ENCODE measurements around the gene PSMD8.
"Not testable (repeated sequence)": the region's sequence is repeated elsewhere in the genome, so short reads cannot be mapped to it uniquely, and the experiment has no call there.

The PSMD8 gene

DNA sequence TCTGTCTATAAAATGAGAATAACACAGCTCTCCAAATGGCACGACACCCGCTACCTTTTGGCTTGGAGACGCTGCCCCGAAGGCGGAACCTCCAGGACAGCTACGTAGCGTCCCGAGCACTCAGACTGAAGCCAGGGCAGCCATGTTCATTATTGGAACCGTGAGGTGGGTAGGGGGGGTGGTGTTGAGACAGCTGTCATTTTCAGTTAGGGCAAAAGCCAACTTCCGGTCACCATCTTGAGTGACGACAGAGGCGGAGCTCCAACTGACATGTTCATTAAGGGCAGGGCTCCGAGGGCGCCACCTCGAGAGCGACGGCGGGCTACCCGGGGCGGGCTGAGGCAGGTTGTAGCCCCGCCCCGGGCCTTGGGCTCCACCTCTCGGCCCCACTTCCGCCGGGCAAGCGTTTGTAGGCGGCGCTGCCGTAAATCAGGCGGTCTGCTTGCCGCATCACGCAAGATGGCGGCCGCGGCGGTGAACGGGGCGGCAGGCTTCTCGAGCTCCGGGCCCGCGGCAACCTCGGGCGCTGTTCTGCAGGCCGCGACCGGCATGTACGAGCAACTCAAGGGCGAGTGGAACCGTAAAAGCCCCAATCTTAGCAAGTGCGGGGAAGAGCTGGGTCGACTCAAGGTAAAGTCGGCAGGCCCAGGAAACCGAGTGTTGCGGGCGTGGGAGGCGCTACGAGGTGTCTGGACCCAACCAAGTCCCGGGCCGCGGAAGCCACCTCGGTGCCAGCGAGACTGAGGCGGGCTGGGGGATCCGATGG is at the start of gene PSMD8:
PSMD8 (plus strand) TSS at position 240 of the 766 bp plus-strand sequence; CDS start at position 271, 31 bp downstream.
- in situ Hi-C loops (cut with MboI; ENCODE audit: low pct_unique_long_range_greater_than_20kb, low sequenced_read_pairs): no loop called here
- DNase-seq: peak; percentile 100

DNA sequence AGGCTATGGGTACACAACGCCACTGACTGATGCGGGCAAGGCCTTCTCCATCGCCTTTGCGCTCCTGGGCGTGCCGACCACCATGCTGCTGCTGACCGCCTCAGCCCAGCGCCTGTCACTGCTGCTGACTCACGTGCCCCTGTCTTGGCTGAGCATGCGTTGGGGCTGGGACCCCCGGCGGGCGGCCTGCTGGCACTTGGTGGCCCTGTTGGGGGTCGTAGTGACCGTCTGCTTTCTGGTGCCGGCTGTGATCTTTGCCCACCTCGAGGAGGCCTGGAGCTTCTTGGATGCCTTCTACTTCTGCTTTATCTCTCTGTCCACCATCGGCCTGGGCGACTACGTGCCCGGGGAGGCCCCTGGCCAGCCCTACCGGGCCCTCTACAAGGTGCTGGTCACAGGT is 47.8 kb upstream of the PSMD8 start:
- in situ Hi-C loops (cut with MboI; ENCODE audit: low pct_unique_long_range_greater_than_20kb, low sequenced_read_pairs): loop anchor here (10.0 kb wide), 1 partner anchor 72 kb away; the partner anchor contains the start of gene PPP1R14A

DNA sequence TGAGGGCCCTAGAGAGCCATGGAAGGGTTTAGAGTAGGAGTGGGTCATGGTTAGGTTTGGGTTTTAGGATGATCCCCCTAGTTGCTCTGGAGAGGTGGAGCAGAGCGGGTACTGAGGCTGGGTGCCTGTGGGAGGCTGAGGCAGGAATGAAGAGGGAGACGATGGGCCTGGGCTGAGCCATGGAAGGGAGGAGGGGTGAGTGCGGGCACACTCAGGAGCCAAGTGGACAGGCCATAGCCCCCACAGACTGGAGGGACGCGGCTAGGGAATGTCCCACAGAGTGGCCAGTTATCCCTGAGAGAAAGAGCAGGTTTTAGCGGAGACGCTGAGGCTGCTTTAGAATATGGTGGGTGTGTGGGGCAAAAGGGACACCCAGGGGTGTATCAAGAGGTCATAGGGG is 44.7 kb upstream of the PSMD8 start:
- DNase-seq: no peak
- in situ Hi-C loops (cut with MboI; ENCODE audit: low pct_unique_long_range_greater_than_20kb, low sequenced_read_pairs): loop anchor here (10.0 kb wide), 1 partner anchor 75 kb away; the partner anchor contains the start of gene PPP1R14A

More for the DNA sequence above, 47.8 kb upstream of the PSMD8 start:
- no peak for DNase-seq

DNA sequence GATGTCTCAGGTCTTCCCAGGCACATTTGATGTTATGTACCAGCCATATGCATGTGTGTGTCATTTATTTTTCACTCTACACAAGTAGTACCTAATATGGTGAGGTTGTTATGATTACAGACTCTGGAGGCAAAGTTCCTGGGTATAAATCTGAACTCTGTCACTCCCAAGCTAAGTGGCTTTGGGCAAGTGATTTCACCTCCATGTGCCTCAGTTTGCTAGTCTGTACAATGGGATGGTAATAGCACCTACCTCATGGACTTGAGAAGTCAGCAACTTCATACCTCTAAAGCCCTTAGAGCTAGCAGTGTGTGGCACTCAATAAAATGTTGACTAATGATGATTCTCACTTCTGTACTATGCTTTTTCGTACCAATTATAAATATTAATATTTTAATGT is 42.6 kb upstream of the PSMD8 start:
- in situ Hi-C loops (cut with MboI; ENCODE audit: low pct_unique_long_range_greater_than_20kb, low sequenced_read_pairs): no loop called here
- no peak for DNase-seq

DNA sequence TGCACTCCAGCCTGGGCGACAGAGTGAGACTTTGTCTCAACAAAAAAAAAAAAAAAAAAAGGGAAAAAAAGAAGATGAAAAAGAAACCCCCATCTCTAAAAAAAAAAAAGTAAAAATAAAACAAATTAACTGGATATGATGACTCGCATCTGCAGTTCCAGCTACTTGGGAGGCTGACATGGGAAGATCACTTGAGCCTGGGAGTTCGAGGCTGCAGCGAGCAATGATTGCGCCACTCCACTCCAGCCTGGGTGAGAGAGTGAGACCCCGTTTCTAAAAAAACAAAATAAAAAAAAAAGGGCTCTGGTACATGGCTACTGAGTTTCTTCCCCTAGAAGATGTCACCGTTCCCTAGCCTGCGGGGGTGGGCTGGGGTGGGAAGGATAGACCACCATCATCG is 41.1 kb upstream of the PSMD8 start:
- DNase-seq: no peak
- in situ Hi-C loops (cut with MboI; ENCODE audit: low pct_unique_long_range_greater_than_20kb, low sequenced_read_pairs): no loop called here

DNA sequence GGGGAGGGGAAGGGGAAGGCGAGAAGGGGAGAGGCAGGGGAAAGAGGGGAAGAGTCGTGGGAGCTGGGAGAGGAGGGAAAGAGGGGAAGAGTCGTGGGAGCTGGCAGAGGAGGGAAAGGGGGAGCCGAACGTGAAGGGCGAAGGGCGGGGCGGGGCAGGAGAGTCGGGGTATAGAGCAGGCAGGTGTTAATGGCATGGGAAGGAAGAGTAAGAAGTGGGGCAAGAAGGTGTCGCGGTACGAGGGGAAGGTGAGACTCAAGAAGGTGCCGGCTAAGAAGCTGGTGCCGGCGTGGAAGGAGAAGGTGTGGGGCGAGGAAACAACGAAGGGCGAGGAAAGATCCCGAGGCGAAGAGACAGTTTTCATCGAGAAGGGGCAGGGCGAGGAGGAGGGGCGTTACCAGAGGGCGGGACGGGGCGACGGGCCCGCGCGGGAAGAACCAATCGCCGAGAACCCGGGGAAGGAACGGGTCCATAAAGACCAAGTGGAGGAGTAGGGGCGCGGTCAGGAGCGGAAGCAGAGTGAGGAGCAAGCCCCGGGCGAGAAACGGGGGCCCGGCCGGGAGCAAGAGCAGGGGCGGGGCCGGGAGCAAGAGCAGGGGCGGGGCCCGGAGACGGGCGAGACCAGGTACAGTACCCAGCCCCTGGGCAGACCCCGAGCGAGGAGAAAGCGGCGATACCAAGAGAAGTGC is 38.3 kb upstream of the PSMD8 start:
- peak; percentile 97 for DNase-seq
- in situ Hi-C loops (cut with MboI; ENCODE audit: low pct_unique_long_range_greater_than_20kb, low sequenced_read_pairs): no loop called here

DNA sequence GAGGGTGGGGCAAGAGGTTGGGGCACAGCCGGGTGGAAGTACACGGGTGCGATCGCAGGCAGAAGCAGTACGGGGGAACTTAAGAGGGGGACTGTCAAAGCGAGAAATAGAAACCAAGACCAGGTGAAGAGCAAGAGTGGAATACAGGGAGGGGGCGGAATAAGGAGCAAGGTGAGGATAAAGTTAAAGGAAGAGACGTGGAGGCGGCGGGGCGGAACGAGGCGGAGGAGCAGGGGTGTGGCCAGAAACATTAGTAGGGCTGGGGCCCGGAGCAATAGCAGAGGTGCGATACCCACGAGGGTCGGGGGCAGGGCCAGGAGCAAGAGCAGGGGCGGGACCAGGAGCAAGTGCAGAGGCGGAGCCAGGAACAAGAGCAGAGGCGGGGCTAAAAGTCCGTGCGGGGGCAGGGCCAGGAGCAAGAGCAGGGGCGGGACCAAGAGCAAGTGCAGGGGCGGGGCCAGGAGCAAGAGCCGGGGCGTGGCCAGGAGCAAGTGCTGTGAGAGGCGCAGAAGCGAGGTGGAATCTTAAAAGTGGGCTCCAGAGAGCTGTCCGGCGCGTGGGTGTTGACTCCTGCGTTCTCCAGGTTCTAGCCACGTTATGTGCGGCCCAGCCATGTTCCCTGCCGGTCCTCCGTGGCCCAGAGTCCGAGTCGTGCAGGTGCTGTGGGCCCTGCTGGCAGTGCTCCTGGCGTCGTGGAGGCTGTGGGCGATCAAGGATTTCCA is 37.6 kb upstream of the PSMD8 start:
- peak; percentile 95 for DNase-seq
- in situ Hi-C loops (cut with MboI; ENCODE audit: low pct_unique_long_range_greater_than_20kb, low sequenced_read_pairs): no loop called here

DNA sequence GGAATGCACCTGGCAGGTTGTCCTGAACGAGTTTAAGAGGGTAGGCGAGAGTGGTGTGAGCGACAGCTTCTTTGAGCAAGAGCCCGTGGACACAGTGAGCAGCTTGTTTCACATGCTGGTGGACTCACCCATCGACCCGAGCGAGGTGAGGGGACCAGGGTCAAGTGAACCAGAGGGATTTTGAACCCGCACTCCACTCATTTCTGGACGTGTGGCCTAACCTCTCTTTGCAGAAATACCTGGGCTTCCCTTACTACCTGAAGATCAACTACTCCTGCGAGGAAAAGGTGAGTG is 37.1 kb upstream of the PSMD8 start:
- no peak for DNase-seq
- in situ Hi-C loops (cut with MboI; ENCODE audit: low pct_unique_long_range_greater_than_20kb, low sequenced_read_pairs): no loop called here

DNA sequence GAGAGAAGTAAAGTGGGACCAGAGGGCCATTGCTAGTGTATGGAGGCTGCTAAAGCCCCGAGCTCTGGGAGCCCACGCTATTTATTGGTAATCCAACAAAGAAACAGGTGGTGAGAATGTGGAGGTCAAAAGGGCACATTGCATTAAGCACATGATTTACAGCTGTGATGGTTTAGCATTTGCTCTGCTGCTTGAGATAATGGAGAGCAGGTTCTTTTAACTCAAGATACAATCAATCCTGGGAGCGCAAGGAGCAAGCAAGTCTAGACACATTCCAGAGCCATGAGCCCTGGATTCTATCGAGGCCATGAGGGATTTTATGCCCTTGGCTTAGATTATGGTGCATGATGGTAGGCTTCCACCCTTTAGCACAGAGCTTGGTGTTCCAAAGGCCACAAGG is 35.4 kb upstream of the PSMD8 start:
- in situ Hi-C loops (cut with MboI; ENCODE audit: low pct_unique_long_range_greater_than_20kb, low sequenced_read_pairs); DNase-seq: not testable (repeated sequence)

DNA sequence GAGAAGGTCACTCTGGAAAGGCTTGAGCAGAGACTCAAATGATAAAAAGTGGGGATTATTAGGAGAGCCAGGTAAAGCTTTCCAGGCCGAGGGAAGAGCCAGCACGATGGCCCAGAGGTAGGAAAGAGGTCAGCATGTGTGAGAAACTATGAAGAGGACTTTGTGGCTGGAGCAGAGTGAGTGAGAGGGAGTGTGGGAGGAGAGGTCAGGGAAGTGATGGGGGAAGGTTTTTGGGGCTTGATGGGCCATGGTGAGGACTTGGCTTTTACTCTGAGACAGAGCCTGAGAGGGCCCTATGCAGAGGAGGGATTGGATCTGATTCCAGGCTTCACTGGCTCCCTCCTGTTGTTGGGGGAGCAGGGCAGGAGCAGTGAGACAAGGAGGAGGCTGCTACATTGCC is 33.4 kb upstream of the PSMD8 start:
- DNase-seq: no peak
- in situ Hi-C loops (cut with MboI; ENCODE audit: low pct_unique_long_range_greater_than_20kb, low sequenced_read_pairs): no loop called here

DNA sequence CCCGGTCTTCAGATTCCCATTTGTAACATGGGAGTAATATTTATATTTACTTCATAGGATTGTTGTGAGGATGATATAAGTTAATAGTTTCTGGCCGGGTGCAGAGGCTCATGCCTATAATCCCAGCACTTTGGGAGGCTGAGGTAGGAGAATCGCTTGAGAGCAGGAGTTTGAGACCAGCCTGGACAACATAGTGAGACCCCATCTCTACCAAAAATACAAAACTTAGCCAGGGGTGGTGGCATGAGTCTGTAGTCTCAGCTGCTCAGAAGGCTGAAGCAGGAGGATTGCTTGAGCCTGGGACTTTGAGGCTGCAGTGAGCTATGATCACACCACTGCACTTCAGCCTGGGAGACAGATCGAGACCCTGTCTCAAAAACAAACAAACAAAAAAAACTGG is 27.5 kb upstream of the PSMD8 start:
- in situ Hi-C loops (cut with MboI; ENCODE audit: low pct_unique_long_range_greater_than_20kb, low sequenced_read_pairs): no loop called here
- DNase-seq: no peak

DNA sequence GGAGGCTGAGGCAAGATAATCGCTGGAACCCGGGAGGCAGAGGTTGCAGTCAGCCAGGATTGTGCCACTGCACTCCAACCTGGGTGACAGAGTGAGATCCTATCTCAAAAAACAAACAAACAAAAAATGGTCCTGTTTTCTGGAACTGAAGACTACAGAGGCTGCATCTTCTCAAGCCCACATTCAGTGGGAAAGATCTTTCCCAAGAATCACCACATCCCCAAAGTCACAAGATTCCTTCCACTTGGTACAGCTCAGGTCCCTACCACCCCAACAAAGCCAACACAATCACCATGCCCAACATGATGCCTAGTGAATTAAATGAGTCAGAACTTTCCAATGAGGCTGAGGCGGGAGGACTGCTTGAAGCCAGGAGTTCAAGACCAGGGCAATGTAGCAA is 23.5 kb upstream of the PSMD8 start:
- in situ Hi-C loops (cut with MboI; ENCODE audit: low pct_unique_long_range_greater_than_20kb, low sequenced_read_pairs): no loop called here
- DNase-seq: no peak

DNA sequence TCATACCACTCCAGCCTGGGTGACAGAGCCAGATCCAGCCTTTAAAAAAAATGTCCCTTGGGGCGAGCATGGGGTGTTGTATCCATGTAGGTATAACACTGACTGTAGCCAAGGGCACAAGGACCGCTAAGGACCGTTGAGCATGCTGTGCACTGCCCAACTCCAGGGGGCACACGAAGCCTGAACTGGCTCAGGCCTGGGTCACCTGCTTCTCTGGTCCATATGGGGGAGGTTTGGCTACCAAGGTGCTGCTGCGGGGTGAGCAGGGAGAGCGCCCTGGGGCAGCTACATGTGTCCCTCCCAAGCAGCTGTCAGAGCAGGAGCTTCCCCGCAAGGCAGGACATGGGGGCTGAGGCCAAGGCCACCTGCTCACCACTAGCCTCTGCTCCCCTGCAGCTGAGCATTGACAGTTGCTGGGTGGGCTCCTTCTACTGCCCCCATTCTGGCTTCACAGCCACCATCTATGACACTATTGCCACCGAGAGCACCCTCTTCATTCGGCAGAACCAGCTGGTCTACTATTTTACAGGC is 22.4 kb upstream of the PSMD8 start:
- in situ Hi-C loops (cut with MboI; ENCODE audit: low pct_unique_long_range_greater_than_20kb, low sequenced_read_pairs): no loop called here
- no peak for DNase-seq

DNA sequence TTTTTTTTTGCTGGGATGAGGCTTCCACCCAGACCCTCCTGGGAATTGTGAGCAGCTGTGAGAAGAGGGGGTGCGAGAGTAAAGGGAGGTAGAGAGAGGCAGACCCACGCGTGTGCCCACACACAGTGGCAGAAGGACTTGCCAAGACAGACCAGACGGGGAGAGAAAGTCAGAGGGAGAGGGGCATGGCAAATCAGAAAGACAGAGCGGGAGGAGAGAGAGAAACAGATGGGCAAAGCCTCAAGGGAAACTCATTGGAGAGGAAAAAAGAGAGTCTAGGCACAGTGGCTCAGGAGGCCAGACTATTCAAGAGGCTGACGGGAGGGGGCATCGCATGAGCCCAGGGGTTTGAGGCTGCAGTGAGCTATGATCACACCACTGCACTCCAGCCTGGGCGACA is 21.8 kb upstream of the PSMD8 start:
- DNase-seq: no peak
- in situ Hi-C loops (cut with MboI; ENCODE audit: low pct_unique_long_range_greater_than_20kb, low sequenced_read_pairs): no loop called here

DNA sequence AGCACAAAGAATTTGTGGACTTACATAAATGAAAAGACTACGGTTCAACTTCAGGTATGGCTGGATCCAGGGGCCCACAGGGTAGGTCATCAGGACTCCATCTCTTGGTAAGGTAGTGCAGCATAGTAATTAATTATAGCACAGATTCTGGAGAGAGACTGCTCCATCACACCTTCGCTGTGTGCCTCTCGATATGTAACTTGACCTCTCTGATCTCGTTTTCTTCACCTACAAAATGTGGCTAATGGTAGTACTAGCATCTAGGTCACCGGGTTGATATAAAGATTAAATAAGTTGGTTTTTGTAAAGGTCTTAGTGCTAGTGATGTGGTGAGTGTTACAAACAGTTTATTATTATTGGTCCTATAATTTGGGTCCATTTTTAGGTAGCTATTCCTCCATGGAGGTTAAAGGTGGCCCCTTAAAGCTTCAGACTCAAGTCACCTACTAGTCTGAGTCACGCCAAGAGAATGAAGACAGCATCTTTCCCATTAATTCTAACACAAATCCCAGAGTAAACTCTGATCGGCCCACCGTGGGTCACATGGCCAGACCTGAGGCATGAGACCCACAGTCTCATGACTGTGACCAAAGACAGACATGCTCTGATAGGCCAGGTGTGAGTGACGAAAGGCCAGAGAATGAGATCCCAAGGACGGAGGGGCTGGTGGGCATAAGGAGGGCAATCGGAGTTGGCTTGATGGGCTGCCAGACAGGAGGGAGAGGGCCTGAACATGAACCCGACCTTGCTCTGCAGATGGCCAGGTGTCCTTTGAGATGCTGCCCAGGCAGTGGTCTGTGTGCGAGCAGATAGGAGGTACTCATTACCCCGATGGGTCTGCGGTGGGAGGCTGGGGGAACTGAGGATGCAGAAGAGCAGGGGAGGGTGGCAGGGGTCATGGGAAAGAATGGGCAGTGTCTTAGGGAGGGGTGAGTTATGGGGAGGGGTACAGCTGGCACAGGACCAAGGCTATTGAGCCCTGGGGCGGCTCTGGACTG is 18.3 kb upstream of the PSMD8 start:
- in situ Hi-C loops (cut with MboI; ENCODE audit: low pct_unique_long_range_greater_than_20kb, low sequenced_read_pairs): no loop called here

DNA sequence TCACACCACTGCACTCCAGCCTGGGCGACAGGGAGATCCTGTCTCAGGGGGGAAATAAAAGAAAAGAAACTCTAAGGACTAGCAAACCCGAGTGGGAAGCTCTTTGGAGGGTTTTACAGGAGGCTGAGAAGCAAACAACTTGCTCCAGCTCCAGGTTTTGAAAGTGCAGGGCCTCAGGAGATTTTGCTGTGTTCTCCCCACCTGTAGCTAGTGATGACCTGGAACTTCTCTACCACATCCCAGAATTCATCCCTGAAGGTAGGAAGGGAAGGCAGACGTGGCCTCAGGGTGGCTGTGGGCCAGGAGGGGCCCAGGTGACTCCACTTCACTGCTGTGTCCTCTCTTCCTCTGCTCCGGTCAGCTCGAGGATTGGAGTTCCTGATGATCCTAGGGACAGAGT is 16.3 kb upstream of the PSMD8 start:
- DNase-seq: no peak
- in situ Hi-C loops (cut with MboI; ENCODE audit: low pct_unique_long_range_greater_than_20kb, low sequenced_read_pairs): no loop called here

More for the DNA sequence above, 18.3 kb upstream of the PSMD8 start:
- DNase-seq: no peak

DNA sequence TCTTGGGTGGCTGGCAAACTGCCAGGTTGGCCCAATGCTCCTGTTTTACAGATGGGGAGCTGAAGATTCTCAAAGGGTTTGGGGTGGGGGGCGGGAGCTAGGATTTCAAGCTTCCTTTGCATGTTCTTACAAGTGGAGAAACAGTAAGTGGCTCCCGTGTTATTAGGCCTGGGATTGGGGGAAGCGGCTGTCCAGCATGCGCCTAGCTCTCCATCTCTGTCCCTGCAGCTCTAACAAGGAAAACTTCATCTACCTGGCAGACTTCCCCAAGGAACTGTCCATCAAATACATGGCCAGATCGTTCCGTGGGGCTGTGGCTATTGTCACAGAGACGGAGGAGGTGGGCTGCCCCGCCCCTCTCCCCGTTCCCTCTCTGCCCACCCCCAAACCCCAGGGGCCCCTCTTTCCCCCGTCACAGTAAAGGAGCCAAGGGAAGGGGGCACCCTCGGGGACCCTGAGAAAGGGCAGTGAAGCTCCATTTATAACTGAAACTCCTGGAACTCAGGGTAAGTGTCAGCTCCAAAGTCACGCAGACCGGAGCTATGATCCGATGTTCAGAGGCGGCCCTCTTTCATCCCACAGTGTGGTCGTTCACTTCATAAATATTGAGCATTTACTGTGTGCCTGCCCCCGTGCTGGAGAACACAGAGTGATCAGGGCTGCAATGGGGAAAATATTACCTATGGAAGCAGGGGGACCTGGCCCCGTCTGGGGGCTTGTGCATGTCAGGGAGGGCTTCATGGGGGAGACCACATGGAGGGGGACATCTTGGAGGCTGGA is 14.9 kb upstream of the PSMD8 start:
- no peak for DNase-seq
- in situ Hi-C loops (cut with MboI; ENCODE audit: low pct_unique_long_range_greater_than_20kb, low sequenced_read_pairs): no loop called here

DNA sequence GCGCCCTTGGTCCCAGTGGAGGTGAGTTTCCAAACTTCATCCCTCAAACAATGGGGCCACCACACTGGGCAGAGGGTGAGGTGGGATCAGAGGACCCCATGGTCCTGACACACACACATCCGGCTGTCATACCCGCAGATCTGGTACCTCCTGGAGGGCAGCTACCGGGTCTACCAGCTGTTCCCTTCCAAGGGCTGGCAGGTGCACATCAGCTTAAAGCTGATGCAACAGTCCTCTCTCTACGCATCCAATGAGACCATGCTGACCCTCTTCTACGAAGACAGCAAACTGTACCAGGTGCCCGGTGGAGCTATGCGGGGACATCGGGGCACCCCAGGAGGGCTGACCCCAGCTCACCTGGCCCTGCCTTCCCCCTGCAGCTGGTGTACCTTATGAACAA is 14.0 kb upstream of the PSMD8 start:
- in situ Hi-C loops (cut with MboI; ENCODE audit: low pct_unique_long_range_greater_than_20kb, low sequenced_read_pairs): no loop called here
- no peak for DNase-seq

Data from KBM-7 (cell line).